Fibroblast of peridontal ligament (primary cell): Measurements from ENCODE around the gene TMEM123.

ENCODE experiments used
- DNase-seq: peaks from one replicate; pipeline ENCODE4 v3.0.0-alpha.2; 2010; ENCODE audit errors: extremely low read depth

TMEM123 gene

DNA sequence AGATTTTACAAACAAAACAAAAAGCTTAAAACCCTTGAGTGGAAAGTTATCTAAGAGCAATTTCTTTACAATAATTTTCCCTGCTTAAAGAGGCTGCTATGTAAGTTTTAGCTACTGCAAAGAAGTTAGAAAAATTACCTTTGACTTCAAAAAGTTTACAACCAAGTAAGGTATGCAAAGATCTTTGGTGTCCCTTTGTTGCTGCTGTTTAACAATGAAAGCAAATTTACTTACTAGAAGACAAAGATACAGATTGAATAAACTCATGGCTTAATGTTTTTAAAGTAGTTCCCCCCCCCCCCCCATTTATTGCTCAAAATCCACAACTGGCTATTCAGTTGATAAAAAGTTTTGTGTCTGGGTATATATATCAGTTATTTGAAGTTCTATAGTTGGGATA lies 26.0 kb downstream of the TMEM123 start:
- DNase-seq = no peak

DNA sequence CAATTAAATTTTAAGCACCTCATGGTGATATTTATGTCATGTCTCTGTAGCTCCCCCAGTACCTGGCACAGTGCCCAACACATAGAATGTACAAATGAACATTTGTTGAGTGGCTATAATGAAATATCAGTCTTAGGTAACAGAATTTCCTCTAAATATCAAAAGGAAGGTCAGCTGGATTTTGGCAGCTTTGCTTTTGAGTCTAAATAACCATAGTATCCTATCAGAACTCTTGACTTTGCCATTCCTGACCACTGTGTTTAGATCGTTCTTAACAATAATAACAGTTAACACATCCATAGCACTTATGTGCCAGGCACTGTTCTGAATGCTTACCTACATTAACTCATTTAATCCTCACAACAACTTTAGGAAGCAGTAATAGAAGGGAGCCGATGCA lies 26.6 kb downstream of the TMEM123 start:
- DNase-seq = no peak

DNA sequence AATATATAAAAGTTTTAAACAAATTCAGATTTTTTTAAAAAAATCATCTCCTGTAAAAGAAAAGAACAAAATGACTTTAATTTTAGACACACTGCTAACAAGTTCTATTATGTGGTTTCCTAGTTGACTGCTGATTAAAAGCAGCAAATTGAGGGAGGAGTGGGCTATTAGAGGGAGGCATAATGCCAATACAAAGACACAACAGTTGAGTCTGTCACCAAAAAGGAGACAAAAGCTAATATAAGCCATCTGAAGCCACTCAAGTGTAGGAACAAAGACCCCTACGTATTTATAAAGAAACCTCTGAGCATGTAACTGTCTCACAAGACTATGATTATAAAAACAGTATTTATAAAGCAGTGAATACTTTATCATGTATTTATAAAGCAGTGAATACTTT lies 28.6 kb downstream of the TMEM123 start:
- no peak for DNase-seq

DNA sequence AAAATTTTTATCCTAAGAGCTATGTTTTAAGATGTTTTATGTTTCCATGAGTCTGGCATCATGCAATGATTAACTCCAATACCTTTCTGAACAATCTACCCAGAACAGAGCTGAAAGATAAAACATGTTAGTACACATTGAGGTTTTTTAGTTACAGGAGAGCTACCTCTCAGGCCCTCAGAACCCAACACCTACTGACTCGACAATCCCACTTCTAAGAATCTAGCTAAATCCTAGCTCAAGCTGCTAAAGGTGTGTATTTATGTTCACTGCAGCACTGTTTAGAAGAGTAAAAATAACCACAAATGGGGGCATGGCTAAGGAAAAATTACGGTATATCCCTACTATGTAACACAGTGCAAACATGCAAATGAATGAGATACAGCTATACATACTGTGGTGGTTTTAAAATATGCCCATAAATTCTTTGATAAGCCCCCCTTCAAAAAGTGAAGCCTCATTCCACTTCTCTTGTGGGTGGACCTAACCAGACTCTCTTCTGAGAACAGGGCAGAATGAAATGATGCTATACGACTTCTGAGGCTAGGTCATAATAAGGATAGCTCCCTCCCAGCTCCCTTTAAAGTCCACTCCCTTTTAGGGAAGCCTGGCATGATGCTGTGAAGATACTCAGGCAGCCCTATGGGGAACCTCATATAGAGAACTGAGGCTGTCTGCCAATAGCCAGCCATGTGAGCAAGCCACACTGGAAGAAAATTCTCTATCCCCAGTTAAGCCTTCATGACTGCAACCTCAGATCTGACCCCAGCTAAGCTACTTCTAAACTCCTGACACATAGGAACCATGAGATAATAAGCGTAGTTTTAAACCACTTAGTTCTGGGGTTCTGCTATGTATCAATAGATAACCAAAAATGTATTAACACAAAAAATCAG lies 29.5 kb downstream of the TMEM123 start:
- DNase-seq = no peak

DNA sequence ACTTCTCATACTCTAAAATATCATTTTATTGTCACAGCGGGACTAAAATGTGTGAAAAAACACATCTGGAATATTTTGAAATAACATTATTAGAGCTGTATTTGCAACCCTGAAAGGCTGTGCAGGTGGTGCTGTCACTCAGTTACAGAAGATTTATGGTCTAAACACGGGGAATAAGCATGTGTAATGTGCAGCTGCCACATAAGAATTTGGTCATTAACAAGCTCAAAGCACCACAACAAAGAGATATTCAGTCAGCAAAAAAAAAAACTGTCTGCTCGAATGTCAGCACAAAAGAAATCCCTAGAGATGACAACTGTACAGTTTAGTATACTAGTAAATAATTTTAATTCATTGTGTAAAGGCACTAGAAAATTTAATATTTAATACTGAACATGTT lies 31.3 kb downstream of the TMEM123 start:
- DNase-seq = no peak

DNA sequence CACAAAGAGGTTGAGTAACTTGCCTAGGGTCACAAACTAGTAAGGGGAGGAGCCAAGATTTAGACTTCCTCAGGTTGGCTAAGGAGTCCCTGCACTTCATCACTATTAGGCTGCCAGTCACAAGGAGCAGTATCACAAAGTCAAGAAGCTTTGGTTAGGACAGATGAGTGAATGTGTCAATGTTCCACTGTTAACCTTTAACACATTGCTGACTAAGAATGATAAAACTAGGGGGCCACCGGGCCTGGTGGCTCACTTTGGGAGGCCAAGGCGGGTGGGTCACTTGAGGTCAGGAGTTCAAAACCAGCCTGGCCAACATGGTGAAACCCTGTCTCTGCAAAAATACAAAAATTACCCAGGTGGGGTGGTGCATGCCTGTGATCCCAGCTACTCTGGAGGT lies 32.0 kb downstream of the TMEM123 start:
- DNase-seq = no peak

DNA sequence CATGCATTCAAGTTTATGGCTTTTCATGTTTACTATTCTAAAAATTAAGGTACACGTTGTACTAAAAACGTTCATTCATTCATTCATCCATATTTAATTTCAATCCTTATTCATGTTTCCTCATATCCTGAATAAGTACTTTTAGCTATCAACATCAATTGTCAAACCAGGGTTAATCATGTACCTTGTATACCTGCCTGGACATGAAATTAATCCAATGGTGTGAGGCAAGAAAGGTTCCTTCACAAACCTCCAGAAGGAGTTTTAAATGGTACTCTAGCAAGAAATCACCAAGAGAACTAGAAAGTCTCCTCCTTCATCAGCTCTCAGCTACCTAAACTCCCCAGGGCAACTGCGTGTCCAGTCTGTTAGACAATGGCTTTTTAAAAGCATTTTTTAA lies 33.4 kb downstream of the TMEM123 start:
- DNase-seq = no peak

DNA sequence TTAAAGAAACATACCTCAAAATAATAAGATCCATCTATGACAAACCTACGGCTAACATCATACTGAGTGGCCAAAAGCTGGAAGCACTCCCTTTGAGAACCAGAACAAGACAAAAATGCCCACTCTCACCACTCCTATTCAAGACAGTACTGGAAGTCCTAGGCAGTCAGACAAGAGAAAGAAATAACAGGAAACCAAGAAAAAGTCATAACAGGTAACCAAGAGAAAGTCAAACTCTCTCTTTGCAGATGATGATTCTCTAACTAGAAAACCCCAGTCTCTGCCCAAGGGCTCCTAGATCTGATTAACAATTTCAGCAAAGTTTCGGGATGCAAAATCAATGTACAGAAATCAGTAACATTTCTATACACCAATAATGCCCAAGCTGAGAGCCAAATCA lies 35.6 kb downstream of the TMEM123 start:
- no peak for DNase-seq

DNA sequence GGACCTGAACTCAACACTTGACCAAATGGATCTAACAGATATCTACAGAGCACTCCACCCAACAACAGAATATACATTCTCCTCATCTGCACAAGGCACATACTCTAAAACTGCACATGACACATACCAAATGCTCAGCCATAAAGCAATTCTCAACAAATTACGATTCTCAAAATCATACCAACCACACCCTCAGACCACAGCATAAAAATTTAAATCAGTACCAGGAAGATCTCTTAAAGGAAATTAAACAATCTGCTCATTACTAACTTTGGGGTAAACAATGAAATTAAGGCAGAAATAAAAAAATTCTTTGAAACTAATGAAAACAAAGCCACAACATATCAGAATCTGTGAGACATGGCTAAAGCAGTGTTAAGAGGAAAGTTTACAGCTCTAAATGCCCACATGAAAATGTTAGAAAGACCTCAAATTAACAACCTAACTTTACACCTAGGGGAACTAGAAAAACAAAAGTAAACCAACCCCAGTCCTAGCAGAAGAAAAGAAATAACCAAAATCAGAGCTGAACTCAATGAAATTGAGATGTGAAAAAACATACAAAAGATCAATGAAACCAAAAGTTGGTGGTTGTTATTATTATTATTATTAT lies 37.2 kb downstream of the TMEM123 start:
- no peak for DNase-seq

DNA sequence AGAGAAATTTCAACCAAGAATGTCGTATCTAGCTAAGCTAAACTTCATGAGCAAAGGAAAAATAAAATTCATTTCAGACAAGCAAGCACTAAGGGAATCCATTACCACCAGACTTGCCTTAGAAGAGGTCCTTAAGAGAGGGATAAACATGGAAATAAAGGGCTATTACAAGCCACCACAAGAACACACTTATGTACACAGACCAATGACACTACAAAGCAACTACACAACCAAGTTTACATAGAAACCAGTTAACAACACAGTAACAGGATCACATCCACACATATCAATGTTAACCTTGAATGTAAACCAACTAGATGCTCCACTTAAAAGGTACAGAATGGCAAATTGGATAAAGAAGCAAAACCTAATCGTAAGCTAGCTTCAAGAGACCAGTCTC lies 38.0 kb downstream of the TMEM123 start:
- DNase-seq = no peak

DNA sequence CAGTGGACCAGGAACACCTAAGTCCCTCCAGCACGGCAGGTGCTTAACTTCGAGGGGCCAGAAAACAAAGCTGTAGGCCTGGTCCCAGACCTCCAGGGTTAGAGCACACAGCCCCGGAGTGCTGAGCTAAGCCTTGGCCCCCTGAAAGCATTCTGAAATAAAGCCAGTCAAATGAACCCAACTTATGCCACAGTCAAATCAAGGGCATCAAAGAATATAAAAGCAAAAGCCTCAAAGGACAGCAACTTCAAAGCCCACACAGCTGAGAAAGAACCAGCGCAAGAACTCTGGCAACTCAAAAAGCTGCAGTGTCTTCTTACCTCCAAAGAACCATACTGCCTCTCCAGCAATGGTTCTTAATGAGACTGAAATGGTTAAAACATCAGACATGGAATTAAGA lies 39.1 kb downstream of the TMEM123 start:
- no peak for DNase-seq

DNA sequence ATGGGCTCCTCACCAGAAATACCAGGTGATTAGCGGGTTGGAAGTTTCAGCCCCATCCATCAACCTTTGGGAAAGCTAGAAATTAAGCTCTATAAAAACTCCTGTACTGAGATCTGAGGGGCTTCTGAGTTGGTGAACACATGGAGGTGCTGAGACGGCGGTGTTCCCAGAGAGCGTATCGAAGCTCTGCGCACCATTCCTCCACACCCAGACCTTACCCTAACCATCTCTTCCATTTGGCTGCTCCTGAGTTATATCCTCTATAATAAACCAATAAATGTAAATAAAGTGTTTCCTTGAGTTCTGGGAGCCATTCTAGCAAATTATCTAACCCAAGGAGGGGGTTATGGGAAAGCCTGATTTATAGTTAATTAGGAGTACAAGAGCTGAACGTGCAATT lies 41.4 kb downstream of the TMEM123 start:
- DNase-seq = no peak

DNA sequence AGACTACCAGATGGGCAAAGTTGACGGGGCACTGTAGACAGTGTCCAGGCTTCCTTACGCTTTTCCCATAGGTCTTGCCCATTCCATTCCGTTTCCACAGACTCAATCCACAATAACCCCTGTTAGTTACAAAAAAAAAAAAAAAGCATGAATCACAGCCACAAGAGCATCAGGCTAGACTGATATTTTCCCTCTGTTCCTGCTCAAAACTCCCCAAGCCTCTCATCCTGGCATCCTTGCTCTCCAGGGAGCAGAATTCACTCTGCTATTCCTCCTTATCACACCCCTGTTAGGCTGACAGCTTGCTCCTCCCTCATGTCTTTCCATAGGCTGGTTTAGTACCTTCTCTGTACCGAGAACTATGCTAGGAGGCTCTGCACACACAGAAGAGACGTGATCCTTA lies 42.2 kb downstream of the TMEM123 start:
- peak; percentile 36 for DNase-seq

DNA sequence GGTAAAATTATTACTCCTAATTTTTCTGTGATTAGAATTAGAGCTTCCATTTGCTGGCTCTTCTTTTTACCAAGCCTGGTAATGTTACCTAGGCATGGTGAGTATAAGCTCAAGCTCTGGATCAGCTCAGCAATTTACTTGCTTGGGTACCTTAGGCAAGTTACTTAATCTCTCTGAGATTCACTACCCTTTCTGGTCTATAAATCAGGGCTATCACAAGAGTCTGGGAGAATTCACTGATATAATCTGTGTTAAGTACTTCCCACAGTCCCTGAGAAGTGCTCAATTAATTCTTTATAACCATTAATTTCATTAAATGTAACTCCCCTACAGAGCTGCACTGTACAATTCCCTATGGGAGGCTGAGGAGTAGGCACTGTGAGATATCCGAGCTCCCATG lies 44.2 kb downstream of the TMEM123 start:
- no peak for DNase-seq

DNA sequence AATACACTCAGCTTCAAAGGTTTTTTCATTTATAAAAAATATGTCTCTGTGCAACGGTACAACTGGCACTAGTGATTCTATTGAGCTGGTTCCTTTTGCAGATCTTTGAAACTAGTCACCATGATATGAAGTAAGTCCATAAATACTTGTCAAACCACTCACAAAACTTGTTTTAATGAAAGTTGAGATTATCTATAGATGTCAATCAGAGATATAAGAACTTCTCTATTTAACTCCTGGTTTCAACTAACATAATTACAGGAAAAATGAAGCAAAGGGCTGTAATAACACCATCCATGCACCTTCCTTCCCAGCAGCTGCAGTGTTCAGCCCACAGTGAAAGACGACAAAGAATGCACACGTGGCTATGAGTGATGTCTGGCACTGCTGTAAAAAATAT lies 44.7 kb downstream of the TMEM123 start:
- DNase-seq = no peak

DNA sequence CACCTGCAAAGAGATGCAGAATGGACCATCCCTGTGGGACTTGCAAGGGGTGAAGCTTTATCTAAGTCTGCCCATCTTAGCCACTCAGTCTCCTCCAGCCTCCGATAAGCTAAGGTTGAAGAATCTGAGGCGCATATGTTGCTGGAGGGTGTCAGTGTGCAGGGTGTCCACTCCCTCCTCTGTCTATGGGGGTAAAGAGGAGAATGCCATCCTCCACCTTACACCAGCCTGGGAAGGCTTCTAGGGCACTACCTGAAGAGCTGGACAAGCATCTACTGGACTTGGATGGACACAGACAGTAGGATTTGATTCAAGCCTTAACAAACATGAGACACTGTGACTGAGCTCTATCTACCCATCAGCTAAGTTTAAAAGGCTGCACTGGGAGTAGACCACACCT lies 46.5 kb downstream of the TMEM123 start:
- DNase-seq = no peak

DNA sequence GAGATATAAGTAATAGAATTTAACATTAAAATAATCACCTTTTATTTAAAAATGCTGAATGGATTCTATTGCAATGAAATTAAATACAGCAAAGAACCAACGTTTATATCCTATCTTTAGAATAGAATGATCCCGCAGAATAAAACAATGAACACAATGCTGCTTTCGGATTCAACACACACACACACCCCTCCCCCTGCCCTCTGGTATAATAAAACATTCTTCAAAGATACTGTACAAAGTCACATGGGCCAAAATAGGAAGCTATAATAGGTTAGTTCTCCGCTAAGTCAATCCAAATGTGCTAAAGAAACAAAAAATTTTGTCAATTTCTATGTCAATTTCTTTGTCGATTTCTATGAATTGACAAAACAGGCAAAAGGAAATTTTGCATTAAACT lies 47.1 kb downstream of the TMEM123 start:
- DNase-seq = no peak

DNA sequence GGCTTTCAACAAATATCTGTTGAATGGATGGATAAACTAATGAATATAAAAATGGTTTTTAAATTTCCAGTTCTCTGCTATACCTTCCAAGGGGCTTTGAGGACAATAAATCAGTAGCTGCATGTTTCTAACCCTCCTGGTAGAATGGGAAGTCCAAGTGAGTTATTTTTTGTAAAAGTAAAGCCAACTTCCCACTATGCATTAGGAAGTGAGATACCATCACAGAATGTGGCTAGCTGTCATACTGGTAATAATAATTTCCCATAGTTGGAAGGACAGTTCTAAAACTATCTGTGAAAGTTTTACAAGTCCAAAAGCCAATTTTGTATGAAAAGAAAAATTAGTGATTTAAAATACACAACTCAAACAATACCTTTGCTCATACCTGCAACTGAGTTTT lies 50.0 kb downstream of the TMEM123 start:
- no peak for DNase-seq

DNA sequence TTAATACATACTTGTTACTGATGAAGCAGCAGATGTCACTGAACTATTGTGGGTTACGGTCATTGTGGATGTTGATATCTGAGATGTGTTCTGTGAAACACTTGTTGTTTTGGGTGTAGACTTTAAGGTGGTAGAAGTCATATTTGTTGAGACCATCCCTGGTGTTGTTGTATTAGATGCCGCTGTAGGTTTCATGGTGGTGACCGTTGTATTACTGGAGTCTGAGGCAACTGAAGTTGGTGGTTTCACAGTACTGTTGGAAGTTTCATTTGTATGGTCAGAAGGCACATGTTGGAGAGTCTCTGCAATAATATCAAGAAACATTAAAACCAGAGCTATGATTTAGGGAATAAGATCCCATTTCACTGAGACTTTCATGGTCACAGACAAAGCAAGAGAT lies 50.7 kb downstream of the TMEM123 start:
- DNase-seq = no peak

DNA sequence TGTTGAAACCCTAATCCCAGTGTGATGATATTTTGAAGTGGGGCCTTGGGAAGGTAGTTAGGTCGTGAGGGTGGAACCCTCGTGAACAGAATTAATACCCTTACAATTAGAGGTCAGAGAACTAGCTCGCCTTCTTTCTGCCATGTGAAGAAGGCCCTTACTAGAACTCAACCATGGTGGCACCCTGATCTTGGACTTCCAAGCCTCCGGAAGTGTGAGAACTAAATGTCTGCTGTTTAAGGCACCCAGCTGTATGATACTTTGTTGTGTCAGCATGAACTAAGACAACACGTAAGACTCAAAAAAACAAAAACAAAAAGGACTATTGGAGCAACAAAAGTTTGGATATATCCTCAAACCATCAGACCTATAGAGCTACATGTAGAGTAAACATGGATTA lies 52.0 kb downstream of the TMEM123 start:
- no peak for DNase-seq

DNA sequence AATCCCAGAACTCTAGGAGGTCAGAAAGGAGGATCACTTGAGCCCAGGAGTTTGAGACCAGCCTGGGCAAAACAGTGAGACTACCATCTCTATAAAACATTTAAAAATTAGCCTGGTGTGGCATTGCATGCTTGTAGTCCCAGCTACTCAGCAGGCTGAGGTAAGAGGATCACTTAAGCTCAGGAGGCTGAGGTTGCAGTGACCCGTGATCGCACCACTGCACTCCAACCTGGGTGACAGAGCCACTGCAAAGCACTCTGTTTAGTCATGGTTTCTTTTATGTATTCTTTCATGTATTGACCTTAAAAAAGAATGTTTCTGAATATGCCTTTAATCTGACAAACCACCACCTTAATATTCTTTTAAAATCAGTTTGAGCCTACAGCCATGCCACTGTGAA lies 53.4 kb downstream of the TMEM123 start:
- DNase-seq = no peak

DNA sequence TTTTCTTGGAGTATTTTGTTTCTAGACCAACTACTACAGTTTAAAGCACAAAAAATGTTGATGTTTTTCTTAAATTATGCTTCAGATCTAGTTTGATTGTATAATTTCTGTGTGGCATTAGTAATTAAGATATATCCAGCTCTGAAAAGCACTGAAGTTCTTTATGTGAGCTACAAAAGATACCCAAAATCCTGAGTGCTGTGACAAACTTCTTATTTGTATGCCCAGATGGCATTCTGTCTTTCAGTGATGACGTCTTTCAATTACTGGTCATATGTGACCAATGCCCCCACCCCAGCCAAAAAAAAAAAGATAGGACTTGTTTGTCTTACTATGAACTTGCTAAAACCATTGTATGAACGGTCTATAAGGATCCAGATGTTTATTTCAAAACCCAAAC lies 54.3 kb downstream of the TMEM123 start:
- no peak for DNase-seq

DNA sequence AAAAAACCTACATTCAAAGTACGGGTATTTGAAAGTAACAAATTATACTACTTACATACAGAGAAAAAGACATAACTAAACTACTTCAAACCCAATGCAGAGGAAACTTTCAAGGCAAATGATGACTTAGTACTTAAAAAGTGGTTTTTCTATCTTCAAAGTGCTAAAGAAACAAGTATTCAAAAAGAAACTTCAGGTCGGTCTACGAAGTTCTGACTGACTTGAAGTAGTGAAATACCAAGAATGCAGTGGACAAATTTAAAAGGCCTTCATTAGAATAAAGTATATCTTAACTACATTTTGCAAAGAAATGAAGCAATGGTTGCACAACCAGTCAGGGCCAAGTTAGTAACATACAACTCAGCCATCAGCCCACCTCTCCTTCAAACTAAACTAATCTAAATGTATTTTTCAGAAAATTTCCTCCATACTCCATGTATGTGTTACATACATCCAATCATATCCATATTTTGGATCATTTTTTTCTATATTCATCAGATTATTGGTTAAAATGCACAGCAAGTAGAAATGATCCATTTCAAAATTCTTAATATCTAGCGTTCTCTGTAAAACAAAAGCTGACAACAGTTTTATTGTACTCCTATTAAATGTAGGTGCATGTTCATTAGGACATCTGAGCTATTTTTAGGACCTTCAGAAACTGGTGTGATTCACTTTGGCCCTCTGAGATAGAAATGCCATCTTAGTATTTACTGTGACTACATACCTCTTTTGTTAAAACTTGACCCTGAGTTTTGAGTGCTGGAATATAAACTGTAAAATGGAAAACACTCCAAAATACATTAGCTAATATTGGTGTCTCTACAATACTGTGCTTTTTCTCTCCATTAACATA lies 55.6 kb downstream of the TMEM123 start:
- DNase-seq = peak; percentile 11
